Neural progenitor cell (in vitro differentiated cells): ENCODE data around the gene GPR87.
A peak's percentile ranks its signal among the peaks of the same experiment; 100 is the strongest.

Experiments used
- EZH2 ChIP-seq: fragments of 200-600 bp; sonication (generic); IDR thresholded peaks from 2 replicates; pipeline ENCODE4 v1.6.1; 2017; ENCODE audit warnings: antibody characterized with exemption, mild to moderate bottlenecking, moderate library complexity
- EZH2phosphoT487 ChIP-seq: fragments of 200-600 bp; sonication (generic); IDR thresholded peaks from 2 replicates; pipeline ENCODE4 v1.6.1; 2017; ENCODE audit warnings: antibody characterized with exemption
- TF ChIP-seq, protein P1 (sequence below): fragments of 200-600 bp; sonication (generic); IDR thresholded peaks from 2 replicates; pipeline ENCODE4 v1.5.1; 2017; ENCODE audit warnings: antibody characterized with exemption, mild to moderate bottlenecking

DNA sequence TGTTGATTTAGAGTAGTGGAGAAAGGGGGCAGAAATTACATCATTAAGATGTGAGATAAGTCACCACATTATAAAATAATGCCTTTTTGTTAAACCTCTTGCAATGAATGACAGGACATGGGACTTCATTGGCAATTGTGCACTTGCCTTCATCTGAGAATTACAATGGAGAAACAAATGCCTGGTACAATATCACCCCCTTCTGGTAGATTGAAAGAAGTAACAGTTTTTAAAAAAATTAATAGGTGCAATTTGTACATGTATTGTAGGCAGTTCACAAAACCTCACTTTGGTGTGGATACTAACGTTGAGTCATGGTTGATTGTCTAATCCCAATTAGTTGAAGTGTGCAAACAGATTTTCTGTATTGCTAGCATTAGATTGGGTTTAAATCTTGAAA, 33.7 kb downstream of the GPR87 start:
- TF ChIP-seq EZH2, result no peak
- TF ChIP-seq, protein P1, sequence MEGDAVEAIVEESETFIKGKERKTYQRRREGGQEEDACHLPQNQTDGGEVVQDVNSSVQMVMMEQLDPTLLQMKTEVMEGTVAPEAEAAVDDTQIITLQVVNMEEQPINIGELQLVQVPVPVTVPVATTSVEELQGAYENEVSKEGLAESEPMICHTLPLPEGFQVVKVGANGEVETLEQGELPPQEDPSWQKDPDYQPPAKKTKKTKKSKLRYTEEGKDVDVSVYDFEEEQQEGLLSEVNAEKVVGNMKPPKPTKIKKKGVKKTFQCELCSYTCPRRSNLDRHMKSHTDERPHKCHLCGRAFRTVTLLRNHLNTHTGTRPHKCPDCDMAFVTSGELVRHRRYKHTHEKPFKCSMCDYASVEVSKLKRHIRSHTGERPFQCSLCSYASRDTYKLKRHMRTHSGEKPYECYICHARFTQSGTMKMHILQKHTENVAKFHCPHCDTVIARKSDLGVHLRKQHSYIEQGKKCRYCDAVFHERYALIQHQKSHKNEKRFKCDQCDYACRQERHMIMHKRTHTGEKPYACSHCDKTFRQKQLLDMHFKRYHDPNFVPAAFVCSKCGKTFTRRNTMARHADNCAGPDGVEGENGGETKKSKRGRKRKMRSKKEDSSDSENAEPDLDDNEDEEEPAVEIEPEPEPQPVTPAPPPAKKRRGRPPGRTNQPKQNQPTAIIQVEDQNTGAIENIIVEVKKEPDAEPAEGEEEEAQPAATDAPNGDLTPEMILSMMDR, result peak; percentile 76
- TF ChIP-seq EZH2phosphoT487, result no peak
